Measurements from ENCODE around the gene TANC1.

GRCh38 chr2:159265171-159265576 is 296.7 kb downstream of the TANC1 start:
- TF ChIP-seq CTCF (IDR thresholded peaks at IDR 0.05), result no peak
- no peak for TF ChIP-seq POLR2A (IDR thresholded peaks at IDR 0.05)
